NCI-H146 treated with DMSO at 0.1 percent for 48 hours (cell line): ENCODE data around the gene SHISA7.
A peak's percentile ranks its signal among the peaks of the same experiment; 100 is the strongest.

Experiments used
- DNase-seq: peaks from one replicate; lab custom pipeline; 2025; ENCODE audit not compliant: unreplicated experiment; lab: John Stamatoyannopoulos, UW

Gene SHISA7

GRCh38 chr19:55482156-55482961 is 39.3 kb upstream of the SHISA7 start:
- DNase-seq = no peak

- DNase-seq = no peak
Observed at GRCh38 chr19:55481794-55482155, 38.7 kb upstream of the SHISA7 start.

- DNase-seq = no peak
Observed at GRCh38 chr19:55481148-55481793, 38.2 kb upstream of the SHISA7 start.

- no peak for DNase-seq
Observed at GRCh38 chr19:55479451-55480230, 36.5 kb upstream of the SHISA7 start.

- DNase-seq = no peak
Observed at GRCh38 chr19:55479045-55479444, 35.9 kb upstream of the SHISA7 start.

GRCh38 chr19:55478364-55478763 is 35.3 kb upstream of the SHISA7 start:
- DNase-seq = no peak

GRCh38 chr19:55477905-55478304 is 34.8 kb upstream of the SHISA7 start:
- DNase-seq = no peak

GRCh38 chr19:55476100-55476775 is 33.1 kb upstream of the SHISA7 start, which contains the start of gene ZNF628:
ZNF628 (plus strand) TSS chr19:55476617; CDS start chr19:55479911, 3,294 bp downstream.
- DNase-seq = peak; percentile 92

- no peak for DNase-seq
Observed at GRCh38 chr19:55474269-55475265, 31.5 kb upstream of the SHISA7 start.

GRCh38 chr19:55473225-55474012 is 30.3 kb upstream of the SHISA7 start:
- DNase-seq = peak; percentile 88

- DNase-seq = no peak
Observed at GRCh38 chr19:55472463-55472862, 29.4 kb upstream of the SHISA7 start.

- peak; percentile 65 for DNase-seq
Observed at GRCh38 chr19:55471266-55471665, 28.2 kb upstream of the SHISA7 start.

- DNase-seq = no peak
Observed at GRCh38 chr19:55468054-55468393, 24.9 kb upstream of the SHISA7 start.

GRCh38 chr19:55467236-55468053 is 24.3 kb upstream of the SHISA7 start:
- no peak for DNase-seq

- DNase-seq = no peak
Observed at GRCh38 chr19:55466241-55466614, 23.1 kb upstream of the SHISA7 start.

GRCh38 chr19:55465460-55466240 is 22.6 kb upstream of the SHISA7 start:
- no peak for DNase-seq

- peak; percentile 38 for DNase-seq
Observed at GRCh38 chr19:55464662-55465054, 21.6 kb upstream of the SHISA7 start, which contains the start of gene C19orf85. C19orf85 (minus strand) TSS chr19:55464751; CDS start chr19:55464554, 197 bp downstream.
